Calu3 (cell line): Measurements from ENCODE around the gene SCN2A. TPM values are rescaled to one million over a fixed set of nuclear protein-coding genes. Genes with fewer than 3 reads are reported as not detected.

ENCODE experiments used
- BruUV-seq: library from RNA; stranded (reverse); fragments of 400-500 nt; replicated peaks from 2 replicates; lab custom pipeline; 2021; lab: Mats Ljungman, UMichigan
- CTCF ChIA-PET: fragments of 300-600 bp; sonication (Branson Sonifier 250); formaldehyde crosslinking; loops from one replicate; lab custom pipeline; 2022; ENCODE audit warnings: antibody characterized with exemption; lab: Charles Lee
- DNase-seq: peaks from one replicate; pipeline ENCODE4 v3.0.0; 2022
- H3K27ac Mint-ChIP-seq: one replicate; pipeline ENCODE4 v1.8.0; 2022; ENCODE audit warnings: mixed read lengths; ENCODE audit not compliant: unreplicated experiment
- H3K27me3 Mint-ChIP-seq: one replicate; pipeline ENCODE4 v1.8.0; 2022; ENCODE audit warnings: mixed read lengths; ENCODE audit not compliant: unreplicated experiment
- H3K36me3 Mint-ChIP-seq: one replicate; pipeline ENCODE4 v1.8.0; 2022; ENCODE audit warnings: mild to moderate bottlenecking, moderate library complexity, mixed read lengths; ENCODE audit not compliant: insufficient read depth, unreplicated experiment
- H3K4me1 Mint-ChIP-seq: one replicate; pipeline ENCODE4 v1.8.0; 2022; ENCODE audit warnings: mild to moderate bottlenecking, low read depth, mixed read lengths; ENCODE audit not compliant: unreplicated experiment
- H3K4me3 Mint-ChIP-seq: one replicate; pipeline ENCODE4 v1.8.0; 2022; ENCODE audit warnings: mild to moderate bottlenecking, low read depth, moderate library complexity, mixed read lengths; ENCODE audit not compliant: unreplicated experiment
- H3K9me3 Mint-ChIP-seq: one replicate; pipeline ENCODE4 v1.8.0; 2022; ENCODE audit warnings: low read depth, mixed read lengths; ENCODE audit not compliant: unreplicated experiment
- intact Hi-C: fragments of 100-400 bp; cut with micrococcal nuclease; formaldehyde crosslinking; loops from one replicate; pipeline ENCODE4 v1.10.0; 2022; ENCODE audit not compliant: unreplicated experiment
- total RNA-seq: library from RNA; stranded (reverse); gene quantifications from 2 replicates; pipeline ENCODE4 v1.2.3, GENCODE V29; 2022
- TF ChIP-seq, protein P1 (sequence below): fragments of 200-600 bp; IDR thresholded peaks from one replicate; pipeline ENCODE4 v1.8.0; 2022; ENCODE audit warnings: antibody characterized with exemption; ENCODE audit not compliant: unreplicated experiment

The SCN2A gene
- total RNA-seq, 1 experiment from 2014 or later = 0.19 TPM

DNA sequence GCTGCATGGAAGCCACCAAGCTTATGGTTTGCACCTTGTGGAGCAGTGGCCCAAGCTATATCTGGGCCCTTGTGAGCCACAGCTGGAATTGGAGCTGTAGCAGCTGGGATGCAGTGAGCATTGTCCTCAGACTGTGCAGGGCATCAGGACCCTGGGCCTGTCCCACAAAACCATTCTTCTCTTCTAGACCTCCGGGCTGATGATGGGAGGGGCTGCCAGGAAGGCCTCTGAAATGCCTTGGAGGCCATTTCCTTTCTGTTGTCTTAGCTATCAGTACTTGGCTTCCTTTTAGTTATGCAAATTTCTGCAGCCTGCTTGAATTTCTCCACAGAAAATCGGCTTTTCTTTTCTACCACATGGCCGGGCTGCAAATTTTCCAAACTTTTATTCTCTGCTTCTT lies 183.9 kb downstream of the SCN2A start:
- Mint-ChIP-seq H3K4me3 (no peak overlapping the region), H3K4me1 (no peaks in the 10 kb centered on the region), H3K36me3 (no peaks in the 10 kb centered on the region), H3K27ac (no peak overlapping the region), H3K9me3 (no peaks in the 10 kb centered on the region), H3K27me3 (no peaks in the 10 kb centered on the region)
- TF ChIP-seq, protein P1, sequence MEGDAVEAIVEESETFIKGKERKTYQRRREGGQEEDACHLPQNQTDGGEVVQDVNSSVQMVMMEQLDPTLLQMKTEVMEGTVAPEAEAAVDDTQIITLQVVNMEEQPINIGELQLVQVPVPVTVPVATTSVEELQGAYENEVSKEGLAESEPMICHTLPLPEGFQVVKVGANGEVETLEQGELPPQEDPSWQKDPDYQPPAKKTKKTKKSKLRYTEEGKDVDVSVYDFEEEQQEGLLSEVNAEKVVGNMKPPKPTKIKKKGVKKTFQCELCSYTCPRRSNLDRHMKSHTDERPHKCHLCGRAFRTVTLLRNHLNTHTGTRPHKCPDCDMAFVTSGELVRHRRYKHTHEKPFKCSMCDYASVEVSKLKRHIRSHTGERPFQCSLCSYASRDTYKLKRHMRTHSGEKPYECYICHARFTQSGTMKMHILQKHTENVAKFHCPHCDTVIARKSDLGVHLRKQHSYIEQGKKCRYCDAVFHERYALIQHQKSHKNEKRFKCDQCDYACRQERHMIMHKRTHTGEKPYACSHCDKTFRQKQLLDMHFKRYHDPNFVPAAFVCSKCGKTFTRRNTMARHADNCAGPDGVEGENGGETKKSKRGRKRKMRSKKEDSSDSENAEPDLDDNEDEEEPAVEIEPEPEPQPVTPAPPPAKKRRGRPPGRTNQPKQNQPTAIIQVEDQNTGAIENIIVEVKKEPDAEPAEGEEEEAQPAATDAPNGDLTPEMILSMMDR = no peak
- DNase-seq = no peak
- intact Hi-C loops = no loop called here
- CTCF ChIA-PET = no interaction called here
- BruUV-seq = no TSS peak

DNA sequence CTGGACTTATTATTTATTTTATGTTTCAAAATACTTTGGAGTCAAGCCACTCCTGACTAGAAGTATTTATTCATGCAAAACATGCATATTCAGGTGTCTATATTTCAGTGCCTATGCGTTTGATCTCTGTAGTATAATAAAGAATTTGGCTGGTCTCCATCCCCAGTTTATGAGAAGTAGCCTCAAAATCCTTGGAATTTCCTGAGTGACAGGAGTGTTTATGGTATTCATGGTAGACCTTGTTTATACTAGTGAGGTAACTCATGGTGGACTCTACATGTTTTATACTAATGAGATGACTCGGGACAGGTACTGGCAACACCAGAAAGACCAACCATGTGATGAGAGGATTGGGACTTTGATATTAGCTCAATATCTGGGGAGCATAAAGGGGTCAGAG lies 186.3 kb downstream of the SCN2A start:
- intact Hi-C loops = no loop called here
- Mint-ChIP-seq H3K36me3 (no peaks in the 10 kb centered on the region), H3K4me3 (no peak overlapping the region), H3K4me1 (no peaks in the 10 kb centered on the region), H3K27ac (no peak overlapping the region), H3K9me3 (no peaks in the 10 kb centered on the region), H3K27me3 (no peaks in the 10 kb centered on the region)
- no peak for DNase-seq
- TF ChIP-seq, protein P1 = no peak
- BruUV-seq = no TSS peak
- CTCF ChIA-PET = no interaction called here

DNA sequence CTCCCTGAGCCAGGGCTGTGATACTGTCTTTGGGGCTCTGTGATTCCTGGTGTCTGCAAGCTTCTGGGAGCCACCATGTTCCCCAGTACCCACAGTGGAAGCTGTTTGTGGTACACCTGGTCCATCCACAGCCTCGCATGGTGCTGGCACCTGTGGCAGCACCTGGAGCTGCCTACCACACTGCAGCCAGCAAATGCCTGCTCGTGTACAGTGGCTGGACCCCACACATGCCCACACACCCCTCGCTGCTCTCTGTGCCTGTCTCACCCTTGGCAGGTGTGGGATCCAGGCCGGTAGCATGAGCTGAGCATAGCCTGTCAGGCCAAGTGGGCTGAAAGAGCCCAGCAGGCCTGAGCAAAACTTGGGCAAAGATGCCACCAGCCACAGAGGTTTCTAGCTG lies 188.5 kb downstream of the SCN2A start:
- DNase-seq = no peak
- intact Hi-C loops = no loop called here
- Mint-ChIP-seq H3K27me3 (no peaks in the 10 kb centered on the region), H3K4me3 (no peak overlapping the region), H3K27ac (no peak overlapping the region), H3K36me3 (no peaks in the 10 kb centered on the region), H3K4me1 (no peaks in the 10 kb centered on the region), H3K9me3 (no peaks in the 10 kb centered on the region)
- CTCF ChIA-PET = no interaction called here
- TF ChIP-seq, protein P1 = no peak
- BruUV-seq = no TSS peak

DNA sequence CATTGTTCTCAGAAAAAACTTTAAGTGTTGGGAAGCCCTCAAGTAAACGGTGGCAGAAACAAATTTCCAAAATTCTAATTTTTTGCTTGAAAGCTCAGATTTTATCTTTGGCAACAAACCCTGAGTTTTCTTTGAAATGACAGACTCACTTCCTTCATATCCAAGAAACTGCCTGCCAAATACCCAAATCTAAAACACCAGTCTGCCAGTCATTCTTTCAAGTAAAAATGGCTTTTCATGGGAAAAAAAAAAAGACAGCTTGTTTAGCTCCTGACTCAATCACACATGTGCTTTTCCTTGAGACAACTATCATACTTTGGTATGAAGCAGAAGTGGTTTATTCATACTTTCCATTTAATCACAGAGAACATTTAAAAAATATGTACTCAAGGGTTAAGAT lies 189.7 kb downstream of the SCN2A start:
- no peak for DNase-seq
- no TSS peak for BruUV-seq
- H3K36me3 Mint-ChIP-seq = no peaks in the 10 kb centered on the region
- H3K4me1 Mint-ChIP-seq = no peaks in the 10 kb centered on the region
- no peaks in the 10 kb centered on the region for H3K9me3 Mint-ChIP-seq
- CTCF ChIA-PET = no interaction called here
- intact Hi-C loops = no loop called here
- H3K4me3 Mint-ChIP-seq = no peak overlapping the region
- TF ChIP-seq, protein P1 = no peak
- no peaks in the 10 kb centered on the region for H3K27me3 Mint-ChIP-seq
- H3K27ac Mint-ChIP-seq = no peak overlapping the region
